WERI-Rb-1 (cell line): ENCODE measurements around the gene RGMA.
"Not testable (repeated sequence)": the region's sequence is repeated elsewhere in the genome, so short reads cannot be mapped to it uniquely, and the experiment has no call there.

Experiments
- DNase-seq: peaks from one replicate; pipeline ENCODE4 v3.0.0-alpha.2; 2020
- H3K27ac ChIP-seq: fragments of 250-450 bp; sonication (Bioruptor Pico); 2 replicates; pipeline ENCODE4 v1.5.1; 2020; ENCODE audit warnings: mild to moderate bottlenecking, moderate library complexity
- H3K27me3 ChIP-seq: fragments of 250-450 bp; sonication (Bioruptor Pico); 2 replicates; pipeline ENCODE4 v1.5.1; 2021; ENCODE audit warnings: mild to moderate bottlenecking, low read depth, moderate library complexity; ENCODE audit not compliant: insufficient read depth, severe bottlenecking
- H3K36me3 ChIP-seq: fragments of 250-450 bp; sonication (Bioruptor Pico); 2 replicates; pipeline ENCODE4 v1.5.1; 2020; ENCODE audit warnings: mild to moderate bottlenecking, moderate library complexity
- H3K4me3 ChIP-seq: 2 replicates; pipeline ENCODE4 v1.5.1; 2011; ENCODE audit warnings: low read depth, mild to moderate bottlenecking, control low read depth, low read length
- H3K9me3 ChIP-seq: fragments of 250-450 bp; sonication (Bioruptor Pico); 2 replicates; pipeline ENCODE4 v1.5.1; 2021; ENCODE audit warnings: mild to moderate bottlenecking, moderate library complexity; ENCODE audit not compliant: severe bottlenecking
- TF ChIP-seq, protein P1 (sequence below): IDR thresholded peaks from 2 replicates; pipeline ENCODE4 v1.5.1; 2011; ENCODE audit warnings: low read depth, mild to moderate bottlenecking, control low read depth, inconsistent platforms, low read length

Gene RGMA

DNA sequence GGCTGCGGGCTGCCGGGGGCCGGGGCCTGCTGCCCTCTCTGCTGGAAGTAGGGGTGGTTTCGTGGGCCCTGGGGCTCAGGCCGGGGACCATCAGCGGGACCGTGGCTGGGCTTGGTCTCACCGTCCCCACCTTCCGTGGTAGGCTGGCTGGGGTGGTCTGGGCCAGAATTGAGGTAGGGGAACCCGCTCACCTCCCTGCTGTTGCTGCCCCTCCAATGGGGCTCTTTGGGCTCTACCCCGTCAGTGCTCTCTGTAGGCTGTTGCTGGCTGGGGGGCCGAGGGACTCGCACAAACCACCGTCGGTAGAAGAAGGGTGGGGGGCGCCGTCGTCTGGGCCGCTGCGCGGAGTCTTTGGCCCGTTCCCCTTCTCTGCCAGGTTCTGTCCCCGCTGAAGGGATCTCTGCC is 23.4 kb downstream of the RGMA start:
- no peak for DNase-seq
- Histone ChIP-seq H3K27me3 (no peaks in the 10 kb centered on the region), H3K4me3 (no peak overlapping the region), H3K36me3 (no peaks in the 10 kb centered on the region), H3K27ac (no peak overlapping the region), H3K9me3 (no peaks in the 10 kb centered on the region)
- TF ChIP-seq, protein P1, sequence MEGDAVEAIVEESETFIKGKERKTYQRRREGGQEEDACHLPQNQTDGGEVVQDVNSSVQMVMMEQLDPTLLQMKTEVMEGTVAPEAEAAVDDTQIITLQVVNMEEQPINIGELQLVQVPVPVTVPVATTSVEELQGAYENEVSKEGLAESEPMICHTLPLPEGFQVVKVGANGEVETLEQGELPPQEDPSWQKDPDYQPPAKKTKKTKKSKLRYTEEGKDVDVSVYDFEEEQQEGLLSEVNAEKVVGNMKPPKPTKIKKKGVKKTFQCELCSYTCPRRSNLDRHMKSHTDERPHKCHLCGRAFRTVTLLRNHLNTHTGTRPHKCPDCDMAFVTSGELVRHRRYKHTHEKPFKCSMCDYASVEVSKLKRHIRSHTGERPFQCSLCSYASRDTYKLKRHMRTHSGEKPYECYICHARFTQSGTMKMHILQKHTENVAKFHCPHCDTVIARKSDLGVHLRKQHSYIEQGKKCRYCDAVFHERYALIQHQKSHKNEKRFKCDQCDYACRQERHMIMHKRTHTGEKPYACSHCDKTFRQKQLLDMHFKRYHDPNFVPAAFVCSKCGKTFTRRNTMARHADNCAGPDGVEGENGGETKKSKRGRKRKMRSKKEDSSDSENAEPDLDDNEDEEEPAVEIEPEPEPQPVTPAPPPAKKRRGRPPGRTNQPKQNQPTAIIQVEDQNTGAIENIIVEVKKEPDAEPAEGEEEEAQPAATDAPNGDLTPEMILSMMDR, result no peak

DNA sequence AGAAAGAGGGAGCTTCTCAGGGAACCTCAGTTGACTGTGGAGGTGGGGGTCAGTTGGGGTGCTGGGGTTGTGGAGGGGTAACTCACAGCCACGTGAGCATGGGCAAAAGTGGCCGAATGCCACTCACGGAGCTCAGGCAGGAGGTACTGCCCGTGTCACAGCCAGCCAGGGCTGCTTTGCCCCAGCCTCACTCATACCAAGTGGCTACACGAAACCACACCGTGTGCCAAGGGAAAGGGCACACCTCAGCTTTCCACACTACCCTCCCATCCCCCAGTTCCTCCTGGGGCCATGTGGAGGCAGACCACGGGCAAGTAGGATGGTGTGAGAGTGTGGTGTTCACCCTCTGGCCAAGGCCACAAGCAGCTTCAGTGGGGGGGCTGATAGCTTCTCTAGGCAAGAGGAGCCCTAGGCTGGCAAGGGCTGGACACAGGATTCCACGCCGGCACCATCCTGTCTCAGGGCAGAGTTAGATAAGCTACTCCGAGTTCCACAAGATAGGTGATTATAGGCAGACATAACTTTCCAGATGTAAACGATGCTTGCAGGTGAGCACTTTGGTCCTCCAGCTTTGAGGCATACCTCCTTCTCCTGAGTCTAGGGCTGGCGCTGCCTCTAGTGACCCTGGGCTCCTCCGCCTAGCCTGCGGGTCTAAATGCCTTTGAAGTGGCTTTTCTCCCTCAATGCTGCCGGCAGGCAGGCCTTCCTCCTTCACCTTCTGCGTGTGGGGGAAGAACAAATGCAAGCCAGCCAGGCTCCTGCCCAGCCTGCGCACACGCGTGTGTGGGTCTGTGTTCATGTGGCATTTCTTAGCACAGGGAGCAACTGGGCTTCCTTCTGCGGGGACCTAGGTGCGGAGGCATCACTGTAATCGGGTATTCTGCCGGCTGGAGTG is 25.0 kb downstream of the RGMA start:
- no peaks in the 10 kb centered on the region for H3K36me3 ChIP-seq
- TF ChIP-seq, protein P1, result no peak
- no peak overlapping the region for H3K4me3 ChIP-seq
- DNase-seq, result no peak
- H3K9me3 ChIP-seq, result no peaks in the 10 kb centered on the region
- H3K27ac ChIP-seq, result no peak overlapping the region
- no peaks in the 10 kb centered on the region for H3K27me3 ChIP-seq

DNA sequence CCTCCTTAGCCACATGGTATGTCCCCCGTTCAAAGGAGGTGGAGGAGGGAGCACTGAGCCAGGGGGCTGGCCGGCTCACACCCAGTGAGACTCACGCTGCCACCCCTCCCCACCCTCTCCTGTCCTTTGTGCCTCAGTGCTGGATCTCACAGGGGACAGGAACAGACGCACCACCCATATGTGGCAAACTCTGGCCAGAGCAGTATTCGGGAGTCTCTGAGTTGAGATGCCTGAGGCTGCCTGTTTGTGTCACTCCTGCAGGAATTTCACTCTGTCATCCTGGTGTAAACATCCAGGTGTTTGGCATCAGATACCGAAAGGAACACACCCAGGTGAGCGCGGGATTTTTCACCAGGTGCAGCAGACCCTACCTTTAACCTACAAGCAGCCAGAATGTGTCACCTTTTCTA is 25.7 kb downstream of the RGMA start:
- no peak for DNase-seq
- Histone ChIP-seq H3K36me3 (no peaks in the 10 kb centered on the region), H3K27me3 (no peaks in the 10 kb centered on the region), H3K27ac (no peak overlapping the region), H3K4me3 (no peak overlapping the region), H3K9me3 (no peaks in the 10 kb centered on the region)
- TF ChIP-seq, protein P1, result no peak

DNA sequence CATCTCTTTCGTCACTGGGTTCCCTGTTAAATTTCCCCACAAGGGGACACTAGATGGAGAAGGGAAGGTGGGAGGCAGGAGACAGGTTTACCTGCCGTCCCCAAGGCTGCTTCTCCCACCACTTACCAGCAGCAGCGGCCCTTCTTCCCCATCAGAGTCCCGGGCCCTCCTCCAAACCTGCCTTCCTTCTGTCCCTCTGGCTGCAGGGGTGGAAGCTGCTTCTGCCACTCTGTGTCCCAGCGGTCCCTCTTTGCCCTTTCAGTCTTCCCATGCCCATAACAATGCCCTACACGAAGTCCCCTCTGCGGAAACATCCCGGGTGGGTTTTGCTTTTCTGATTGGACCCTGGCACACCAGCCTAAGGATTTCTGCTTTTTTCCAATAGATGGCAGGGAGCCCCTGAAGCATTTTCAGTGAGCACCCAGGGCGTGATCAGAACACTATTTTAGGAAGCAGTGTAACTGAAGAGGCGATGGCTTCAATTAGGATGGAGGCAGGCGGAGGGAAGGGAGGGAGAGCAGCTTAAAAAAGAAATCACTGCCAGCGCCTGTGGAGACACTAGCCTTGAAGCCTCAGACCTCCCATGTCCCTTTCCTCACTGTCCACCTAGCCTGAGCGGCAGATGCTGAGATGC is 26.3 kb downstream of the RGMA start:
- not testable (repeated sequence) for H3K4me3 ChIP-seq, H3K27me3 ChIP-seq, H3K9me3 ChIP-seq, H3K36me3 ChIP-seq, H3K27ac ChIP-seq, DNase-seq

DNA sequence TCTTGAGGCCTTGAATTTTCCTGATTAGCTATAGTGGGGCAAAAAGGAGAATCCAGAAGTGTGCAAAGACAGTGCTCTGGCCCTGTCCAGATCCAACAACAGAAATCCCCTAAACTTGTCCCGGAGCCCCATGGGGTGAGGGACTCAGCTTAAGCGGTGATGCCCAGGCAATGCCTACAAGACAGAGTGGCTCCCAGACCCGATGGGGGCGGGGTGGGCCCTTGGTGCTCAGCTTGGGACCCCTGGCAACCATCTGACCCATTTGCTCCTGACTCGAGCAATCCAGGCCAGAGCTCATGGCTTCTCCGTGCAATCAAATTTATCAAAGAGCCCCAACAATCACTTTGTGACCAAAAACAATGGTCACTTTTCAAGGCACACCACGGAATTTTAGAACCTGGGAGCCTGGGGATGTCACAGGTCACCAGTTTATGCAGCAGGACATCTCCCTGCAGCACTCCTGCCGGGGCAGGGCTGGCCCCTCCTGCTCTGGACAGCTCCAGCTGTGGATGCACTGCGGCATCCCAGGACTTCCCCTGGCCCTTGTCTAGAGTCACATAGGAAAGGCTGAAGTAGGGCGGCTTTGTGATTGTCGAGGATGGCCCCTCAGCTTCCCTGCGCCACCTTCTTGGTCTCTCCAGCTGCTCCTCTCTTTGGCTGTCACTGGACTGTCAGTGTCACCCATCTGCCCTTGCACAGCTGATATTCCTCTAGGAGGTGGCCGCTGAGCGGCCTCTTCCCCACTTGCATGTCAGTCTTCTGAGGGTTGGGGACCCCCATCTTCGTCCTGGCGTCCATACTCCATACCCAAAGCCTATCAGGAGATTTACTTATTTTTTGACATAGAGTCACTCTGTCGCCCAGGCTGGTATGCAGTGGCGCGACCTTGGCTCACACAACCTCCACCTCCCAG is 28.4 kb downstream of the RGMA start:
- H3K27me3 ChIP-seq, result no peaks in the 10 kb centered on the region
- no peaks in the 10 kb centered on the region for H3K36me3 ChIP-seq
- H3K9me3 ChIP-seq, result no peaks in the 10 kb centered on the region
- TF ChIP-seq, protein P1, result no peak
- no peak overlapping the region for H3K4me3 ChIP-seq
- DNase-seq, result no peak
- H3K27ac ChIP-seq, result no peak overlapping the region

DNA sequence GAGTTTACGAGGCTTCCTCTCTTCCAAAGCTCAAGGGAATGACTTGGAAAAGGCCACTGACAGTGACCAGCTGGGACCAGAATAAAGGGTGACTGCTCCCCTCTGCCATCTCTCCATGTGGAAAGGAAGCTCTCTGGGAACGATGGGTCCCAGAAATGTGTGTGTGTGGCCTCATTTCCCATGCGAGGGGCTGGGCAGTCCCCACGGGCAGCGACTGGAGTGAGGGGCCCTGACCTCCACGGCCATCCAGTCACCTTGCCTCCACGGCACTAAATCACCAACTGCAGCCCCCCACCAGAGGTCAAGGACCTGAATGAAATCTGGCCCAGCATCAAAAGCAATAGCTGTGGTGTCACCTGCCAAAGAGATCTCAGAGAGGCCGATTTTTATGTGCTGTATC is 29.6 kb downstream of the RGMA start:
- no peaks in the 10 kb centered on the region for H3K27me3 ChIP-seq
- DNase-seq, result no peak
- no peak overlapping the region for H3K4me3 ChIP-seq
- no peaks in the 10 kb centered on the region for H3K36me3 ChIP-seq
- no peaks in the 10 kb centered on the region for H3K9me3 ChIP-seq
- H3K27ac ChIP-seq, result no peak overlapping the region
- TF ChIP-seq, protein P1, result no peak
